GM19468 (cell line): Measurements from ENCODE around the gene PIP5K1B.

Experiments
- ATAC-seq: cut with Tn5 transposase; IDR thresholded peaks from one replicate; pipeline ENCODE4 v1.9.1; 2021; ENCODE audit warnings: mild to moderate bottlenecking, moderate library complexity, moderate number of reproducible peaks; ENCODE audit not compliant: unreplicated experiment; ENCODE audit errors: extremely low read depth

Gene PIP5K1B

GRCh38 chr9:68731857-68732256 is 26.8 kb downstream of the PIP5K1B start:
- ATAC-seq = no peak

- no peak for ATAC-seq
Observed at GRCh38 chr9:68732405-68733020, 27.5 kb downstream of the PIP5K1B start.

- ATAC-seq = no peak
Observed at GRCh38 chr9:68733021-68733405, 28.0 kb downstream of the PIP5K1B start.

- no peak for ATAC-seq
Observed at GRCh38 chr9:68738358-68738757, 33.3 kb downstream of the PIP5K1B start.

- ATAC-seq = no peak
Observed at GRCh38 chr9:68739621-68740174, 34.7 kb downstream of the PIP5K1B start.

GRCh38 chr9:68740561-68740960 is 35.5 kb downstream of the PIP5K1B start:
- no peak for ATAC-seq

GRCh38 chr9:68741234-68741633 is 36.2 kb downstream of the PIP5K1B start:
- ATAC-seq = no peak

GRCh38 chr9:68741704-68742332 is 36.8 kb downstream of the PIP5K1B start:
- ATAC-seq = no peak

GRCh38 chr9:68742333-68742730 is 37.3 kb downstream of the PIP5K1B start:
- ATAC-seq = no peak

- ATAC-seq = no peak
Observed at GRCh38 chr9:68744426-68744825, 39.4 kb downstream of the PIP5K1B start.

- ATAC-seq = no peak
Observed at GRCh38 chr9:68746525-68746924, 41.5 kb downstream of the PIP5K1B start.

- no peak for ATAC-seq
Observed at GRCh38 chr9:68747043-68747533, 42.0 kb downstream of the PIP5K1B start.

GRCh38 chr9:68749135-68749534 is 44.1 kb downstream of the PIP5K1B start:
- ATAC-seq = no peak

GRCh38 chr9:68749579-68750159 is 44.6 kb downstream of the PIP5K1B start:
- no peak for ATAC-seq

GRCh38 chr9:68750255-68750654 is 45.2 kb downstream of the PIP5K1B start:
- no peak for ATAC-seq

- no peak for ATAC-seq
Observed at GRCh38 chr9:68750786-68751185, 45.7 kb downstream of the PIP5K1B start.

GRCh38 chr9:68751556-68751955 is 46.5 kb downstream of the PIP5K1B start:
- no peak for ATAC-seq

- no peak for ATAC-seq
Observed at GRCh38 chr9:68755051-68755450, 50.0 kb downstream of the PIP5K1B start.

- ATAC-seq = no peak
Observed at GRCh38 chr9:68755752-68756151, 50.7 kb downstream of the PIP5K1B start.

- ATAC-seq = no peak
Observed at GRCh38 chr9:68759981-68760673, 55.1 kb downstream of the PIP5K1B start.
